Ovary (tissue), 9 donors: Measurements from ENCODE around the gene SMC3. TPM values are rescaled to one million over a fixed set of nuclear protein-coding genes. Genes with fewer than 3 reads are reported as not detected.

Experiments
- DNase-seq, 5 donors: peaks; one replicate each; pipeline ENCODE4 v3.0.0-alpha.2; 2019 to 2020
- H3K27ac ChIP-seq, 2 donors: fragments of 200-600 bp; one replicate each; pipeline versions ENCODE4 v1.5.1 to v1.8.0; 2019 to 2022
- H3K27me3 ChIP-seq: fragments of 200-600 bp; one replicate; pipeline ENCODE4 v1.8.0; 2022
- H3K36me3 ChIP-seq: fragments of 200-600 bp; sonication (generic); one replicate; pipeline ENCODE4 v1.5.1; 2019
- H3K4me1 ChIP-seq: one replicate; pipeline ENCODE4 v1.8.1; 2013; ENCODE audit warnings: mild to moderate bottlenecking, moderate library complexity; ENCODE audit not compliant: insufficient read depth
- H3K4me3 ChIP-seq: fragments of 200-600 bp; sonication (generic); one replicate; pipeline ENCODE4 v1.5.1; 2017
- H3K9me3 ChIP-seq, 2 donors: fragments of 200-600 bp in 1 of 2; sonication (generic) in 1 of 2; one replicate each; pipeline versions ENCODE4 v1.5.1 to v1.8.1; 2013 to 2019; ENCODE audit warnings: mild to moderate bottlenecking in 1 of 2, moderate library complexity in 1 of 2
- CTCF ChIP-seq, 3 donors: fragments of 450-650 bp in 2 of 3; fragments of 200-600 bp in 1 of 3; IDR thresholded peaks; one replicate each; pipeline versions ENCODE4 v1.5.1 to v1.8.0; 2016 to 2022; ENCODE audit warnings: antibody characterized with exemption in 3 of 3, mild to moderate bottlenecking in 1 of 3
- EP300 ChIP-seq: sonication (generic); formaldehyde crosslinking; IDR thresholded peaks from one replicate; pipeline ENCODE4 v1.6.1; 2017; ENCODE audit warnings: antibody characterized with exemption
- POLR2A ChIP-seq: fragments of 450-650 bp; IDR thresholded peaks from one replicate; pipeline ENCODE4 v1.6.1; 2017; ENCODE audit warnings: antibody characterized with exemption, mild to moderate bottlenecking, moderate library complexity
- WGBS, 3 donors: extraction: QIAGEN DNeasy Blood & Tissue Kit in 1 of 3; methylation state at CpG; one replicate each; pipeline versions ENCODE4 v1.1.5 to v1.1.7; 2013 to 2017; 5-methylcytosine and 5-hydroxymethylcytosine counted together
- intact Hi-C, 4 donors: fragments of 100-400 bp; cut with DNase I; formaldehyde crosslinking; loops; one replicate each; pipeline versions ENCODE4 v1.11.0 to v1.15.1; 2022 to 2023
- polyA plus RNA-seq, 2 donors: library from polyadenylated mRNA; stranded (reverse); fragments of 200-250 nt in 1 of 2; fragments of 350-450 nt in 1 of 2; fragmentation: Illumina TruSeq in 1 of 2; extraction: RNeasy Lipid Tissue Mini Kit (QIAGEN cat#74804) in 1 of 2; gene quantifications; one replicate each; pipeline ENCODE4 v1.2.3, GENCODE V29; 2013 to 2014
- total RNA-seq, 7 donors: library from RNA; depleted of rRNA in 2 of 7; stranded (reverse); fragments of >200 nt in 2 of 7; fragmentation: NEBNext Ultra II Directional in 3 of 7; extraction: Animal tissue kit (Norgen Biotek cat#: 25700) in 3 of 7; gene quantifications; one replicate each; pipeline versions ENCODE4 v1.1.0 to v1.2.4, GENCODE V29; 2016 to 2023
- donor health status: DM: no; HTN: no; CAD: no; lungs with moderate emphysema.
- donor health status: DM: no; HTN: no; CAD: no.
- donor health status: Bipolar disorder and iron deficiency.
- donor health status: DM: yes; HTN: yes; CAD: no.
- donor health status: DM: no; HTN: no; CAD: no.
- donor health status: DM: yes; HTN: yes; CAD: no.

The SMC3 gene
- total and polyA plus RNA-seq, 9 donors: 23.1 to 49.1 (median 37.1) TPM

GRCh38 chr10:110544958-110545537, 22.4 kb upstream of the SMC3 start:
- Histone ChIP-seq H3K36me3 (no peaks in the 10 kb centered on the region), H3K9me3 (no peaks in the 10 kb centered on the region), H3K4me3 (no peak overlapping the region), H3K27me3 (no peaks in the 10 kb centered on the region), H3K4me1 (no peaks in the 10 kb centered on the region), H3K27ac (no peak overlapping the region)
- no peak for TF ChIP-seq CTCF (IDR thresholded peaks at IDR 0.05)
- TF ChIP-seq POLR2A: no peak
- TF ChIP-seq EP300: no peak
- intact Hi-C loops: loop anchor here (5.0 to 10.0 kb wide), 3 partner anchors 233 to 408 kb away; no protein-coding TSS in a partner anchor
- no peak for DNase-seq

GRCh38 chr10:110546077-110546476, 21.4 kb upstream of the SMC3 start:
- 75 to 79% (median 76%) methylated on average over 6 of the region's 6 CpGs for WGBS, 3 donors
- no peaks in the 10 kb centered on the region for H3K27me3 ChIP-seq
- DNase-seq: no peak
- H3K27ac ChIP-seq: no peak overlapping the region
- H3K36me3 ChIP-seq: no peaks in the 10 kb centered on the region
- no peaks in the 10 kb centered on the region for H3K9me3 ChIP-seq
- H3K4me3 ChIP-seq: no peak overlapping the region
- intact Hi-C loops: loop anchor here (5.0 to 10.0 kb wide), 3 partner anchors 234 to 409 kb away; no protein-coding TSS in a partner anchor
- TF ChIP-seq POLR2A (no peak), EP300 (no peak), CTCF (IDR thresholded peaks at IDR 0.05) (no peak)
- H3K4me1 ChIP-seq: no peaks in the 10 kb centered on the region

GRCh38 chr10:110546499-110547110, 20.9 kb upstream of the SMC3 start:
- WGBS, 3 donors: 62 to 67% (median 66%) methylated on average over 7 of the region's 7 CpGs
- DNase-seq: no peak
- Histone ChIP-seq H3K4me3 (no peak overlapping the region), H3K9me3 (no peaks in the 10 kb centered on the region), H3K36me3 (no peaks in the 10 kb centered on the region), H3K27me3 (no peaks in the 10 kb centered on the region), H3K4me1 (no peaks in the 10 kb centered on the region), H3K27ac (no peak overlapping the region)
- intact Hi-C loops: loop anchor here (5.0 to 10.0 kb wide), 3 partner anchors 234 to 409 kb away; no protein-coding TSS in a partner anchor
- TF ChIP-seq CTCF (IDR thresholded peaks at IDR 0.05): no peak
- TF ChIP-seq EP300: no peak
- no peak for TF ChIP-seq POLR2A

- intact Hi-C loops: loop anchor here (5.0 to 10.0 kb wide), 3 partner anchors 235 to 410 kb away; no protein-coding TSS in a partner anchor
- Histone ChIP-seq H3K36me3 (no peaks in the 10 kb centered on the region), H3K27ac (no peak overlapping the region), H3K9me3 (no peaks in the 10 kb centered on the region), H3K27me3 (no peaks in the 10 kb centered on the region), H3K4me1 (no peaks in the 10 kb centered on the region), H3K4me3 (no peak overlapping the region)
- no peak for TF ChIP-seq POLR2A
- peak; percentile 47 to 81 (median 81) for TF ChIP-seq CTCF (IDR thresholded peaks at IDR 0.05)
- no peak for DNase-seq
- 9 to 12% (median 10%) methylated on average over 8 of the region's 8 CpGs for WGBS, 3 donors
Measured at GRCh38 chr10:110547139-110547761, 20.2 kb upstream of the SMC3 start.
